ENCODE data around the gene EFNA2.

The EFNA2 gene

DNA sequence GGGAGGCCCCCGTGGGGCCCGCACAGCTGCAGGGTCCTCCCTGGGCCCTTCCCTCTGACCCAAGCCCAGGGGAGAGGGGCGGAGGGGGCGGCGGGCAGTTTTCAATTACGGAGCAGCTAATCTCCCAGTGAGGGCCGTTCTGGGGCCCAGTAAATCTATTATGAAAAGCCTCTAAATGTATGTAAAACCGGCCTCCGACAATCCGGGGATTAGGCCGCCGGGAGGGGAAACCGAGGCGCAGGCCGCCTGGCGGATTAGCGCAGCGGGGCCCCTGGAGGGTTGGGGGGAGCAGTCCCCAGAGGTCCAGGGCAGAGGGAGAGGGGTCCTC lies 25.1 kb downstream of the EFNA2 start:
- DNase-seq (ENCODE audit: extremely low read depth, insufficient read length): no peak
- TF ChIP-seq, protein P1, sequence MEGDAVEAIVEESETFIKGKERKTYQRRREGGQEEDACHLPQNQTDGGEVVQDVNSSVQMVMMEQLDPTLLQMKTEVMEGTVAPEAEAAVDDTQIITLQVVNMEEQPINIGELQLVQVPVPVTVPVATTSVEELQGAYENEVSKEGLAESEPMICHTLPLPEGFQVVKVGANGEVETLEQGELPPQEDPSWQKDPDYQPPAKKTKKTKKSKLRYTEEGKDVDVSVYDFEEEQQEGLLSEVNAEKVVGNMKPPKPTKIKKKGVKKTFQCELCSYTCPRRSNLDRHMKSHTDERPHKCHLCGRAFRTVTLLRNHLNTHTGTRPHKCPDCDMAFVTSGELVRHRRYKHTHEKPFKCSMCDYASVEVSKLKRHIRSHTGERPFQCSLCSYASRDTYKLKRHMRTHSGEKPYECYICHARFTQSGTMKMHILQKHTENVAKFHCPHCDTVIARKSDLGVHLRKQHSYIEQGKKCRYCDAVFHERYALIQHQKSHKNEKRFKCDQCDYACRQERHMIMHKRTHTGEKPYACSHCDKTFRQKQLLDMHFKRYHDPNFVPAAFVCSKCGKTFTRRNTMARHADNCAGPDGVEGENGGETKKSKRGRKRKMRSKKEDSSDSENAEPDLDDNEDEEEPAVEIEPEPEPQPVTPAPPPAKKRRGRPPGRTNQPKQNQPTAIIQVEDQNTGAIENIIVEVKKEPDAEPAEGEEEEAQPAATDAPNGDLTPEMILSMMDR (IDR thresholded peaks at IDR 0.05; ENCODE audit: insufficient read depth, low read length, poor library complexity, severe bottlenecking): no peak
- Histone ChIP-seq H3K4me3 (replicated peaks; ENCODE audit: low read depth, low read length) (no peak overlapping the region), H3K36me3 (ENCODE audit: control insufficient read depth, insufficient read depth, low read length) (no peaks in the 10 kb centered on the region), H3K27me3 (replicated peaks; ENCODE audit: control insufficient read depth, insufficient read depth, low read length) (no peaks in the 10 kb centered on the region; the same call in 1 of the 2 replicates)

DNA sequence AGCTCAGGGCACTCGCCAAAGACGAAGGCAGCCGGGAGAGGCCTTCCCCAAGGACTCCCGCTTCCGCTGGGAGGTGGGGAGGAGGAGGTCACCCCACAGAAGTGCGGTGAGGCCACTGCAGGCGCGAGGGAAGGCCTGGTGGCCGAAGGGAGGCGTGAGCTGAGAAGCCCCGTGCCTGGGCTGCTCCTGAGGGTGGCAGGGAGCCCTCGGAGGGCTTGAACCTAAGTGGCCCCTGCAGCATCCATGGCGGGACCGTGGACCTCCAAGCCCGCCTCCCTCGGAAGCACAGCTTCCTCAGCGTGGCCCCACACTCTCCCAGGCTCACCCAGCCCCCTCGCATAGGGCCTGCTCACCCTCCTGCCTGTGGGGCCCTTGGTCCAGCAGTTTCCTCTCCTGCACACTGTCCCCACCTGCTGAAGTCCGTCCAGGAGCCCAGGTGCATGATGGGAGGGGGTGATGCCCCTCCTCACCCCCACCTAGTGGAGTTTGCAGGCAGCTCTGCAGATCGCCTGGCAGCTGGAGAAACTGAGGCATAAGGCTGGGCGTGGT lies 25.9 kb downstream of the EFNA2 start:
- Histone ChIP-seq H3K36me3 (ENCODE audit: control insufficient read depth, insufficient read depth, low read length) (no peaks in the 10 kb centered on the region), H3K27me3 (replicated peaks; ENCODE audit: control insufficient read depth, insufficient read depth, low read length) (no peaks in the 10 kb centered on the region; the same call in 1 of the 2 replicates), H3K4me3 (replicated peaks; ENCODE audit: low read depth, low read length) (no peak overlapping the region)
- DNase-seq (ENCODE audit: extremely low read depth, insufficient read length): peak; percentile 7
- TF ChIP-seq, protein P1 (IDR thresholded peaks at IDR 0.05; ENCODE audit: insufficient read depth, low read length, poor library complexity, severe bottlenecking): no peak

DNA sequence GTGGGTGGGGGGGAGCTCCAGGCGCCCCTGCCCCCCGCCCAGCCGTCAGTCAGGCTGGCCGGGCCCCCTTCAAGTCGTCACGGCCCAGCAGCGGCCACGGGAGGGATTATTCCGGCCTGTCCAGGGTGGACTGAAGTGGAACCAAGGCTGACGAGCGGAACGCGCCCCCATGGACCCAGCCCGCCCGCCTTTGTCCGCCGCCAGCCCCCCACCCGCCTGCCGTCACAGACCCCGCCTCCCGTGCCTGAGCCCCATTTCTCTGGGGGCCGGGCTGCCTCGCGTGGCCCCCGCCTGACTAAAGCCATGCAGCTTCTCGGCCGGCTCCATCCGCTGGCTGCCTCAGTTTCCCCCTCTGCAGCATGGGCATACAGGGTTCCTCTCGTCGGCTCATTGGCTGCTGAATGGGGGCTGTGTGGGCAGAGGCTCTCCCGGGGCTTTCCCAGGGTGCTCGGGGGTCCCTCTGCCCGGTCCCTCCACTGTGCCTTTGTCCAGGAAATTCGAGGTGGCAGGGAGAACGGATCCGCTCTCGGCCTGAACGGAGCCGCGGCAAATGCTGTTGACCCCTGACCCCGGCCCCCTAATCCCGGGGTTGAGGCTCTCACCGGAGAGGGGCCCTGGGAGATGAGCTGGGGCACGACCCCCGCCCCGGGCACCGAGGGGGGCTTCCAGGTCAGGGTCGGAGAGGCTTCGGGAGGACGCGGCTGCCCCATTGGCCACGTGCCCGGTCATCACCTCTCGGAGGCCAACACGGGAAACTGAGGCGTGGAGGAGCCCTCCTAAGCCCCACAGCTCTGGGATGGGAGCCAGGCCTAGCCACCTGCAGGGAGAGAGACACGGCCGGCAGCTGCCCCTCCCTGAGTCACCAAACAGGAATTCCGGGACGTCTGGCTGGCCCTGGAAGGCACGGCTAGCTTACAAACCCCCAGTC lies 27.4 kb downstream of the EFNA2 start:
- DNase-seq (ENCODE audit: extremely low read depth, insufficient read length): peak; percentile 1
- TF ChIP-seq, protein P1 (IDR thresholded peaks at IDR 0.05; ENCODE audit: insufficient read depth, low read length, poor library complexity, severe bottlenecking): no peak
- peaks cover 1% of the 10 kb centered on the region; the same call in 1 of the 2 replicates for H3K27me3 ChIP-seq (replicated peaks; ENCODE audit: control insufficient read depth, insufficient read depth, low read length)
- no peak overlapping the region for H3K4me3 ChIP-seq (replicated peaks; ENCODE audit: low read depth, low read length)
- H3K36me3 ChIP-seq (ENCODE audit: control insufficient read depth, insufficient read depth, low read length): no peaks in the 10 kb centered on the region

DNA sequence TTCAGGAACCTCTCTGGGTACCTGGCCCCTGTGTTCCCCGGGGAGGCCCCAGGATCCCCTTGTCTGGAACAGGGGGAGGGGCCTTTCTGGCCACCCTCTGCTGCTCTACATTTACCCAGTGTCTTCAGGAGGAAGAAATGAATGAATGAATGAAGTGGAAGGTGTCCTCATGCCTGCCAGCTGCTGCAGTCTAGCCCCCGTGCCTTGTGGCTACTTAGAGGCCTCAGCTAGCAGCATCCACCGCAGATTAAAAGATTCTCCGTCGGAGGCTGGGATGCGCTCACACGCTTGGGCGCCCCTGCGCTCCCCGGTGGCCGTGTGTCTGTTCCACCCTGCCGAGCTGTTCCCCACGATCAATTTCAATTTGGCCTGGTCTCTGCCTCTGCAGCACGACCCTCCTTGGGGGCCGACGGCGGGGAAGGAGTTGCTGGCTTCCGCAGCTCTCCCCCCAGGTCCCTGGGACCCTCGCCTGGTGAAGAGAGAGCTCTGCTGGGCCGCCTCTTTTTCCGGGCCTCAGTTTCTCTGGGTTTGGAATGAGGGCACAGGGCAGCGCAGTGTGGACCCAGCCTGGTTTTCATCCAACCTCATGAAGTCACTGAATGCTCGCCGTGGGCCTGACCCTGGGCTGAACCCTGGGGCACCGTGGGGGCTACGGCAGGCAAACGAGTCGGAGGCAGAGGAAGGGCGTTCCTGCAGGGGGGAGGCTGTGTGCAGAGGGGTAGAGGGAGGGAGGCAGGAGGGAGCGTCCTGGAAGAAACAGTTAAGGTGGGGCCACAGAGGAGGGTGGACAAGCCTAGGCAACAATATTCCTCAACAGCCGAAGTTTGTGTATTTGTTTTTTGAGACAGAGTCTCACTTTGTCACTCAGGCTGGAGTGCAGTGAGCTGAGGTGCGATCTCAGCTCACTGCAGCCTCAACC lies 28.3 kb downstream of the EFNA2 start:
- Histone ChIP-seq H3K36me3 (ENCODE audit: control insufficient read depth, insufficient read depth, low read length) (no peaks in the 10 kb centered on the region), H3K4me3 (replicated peaks; ENCODE audit: low read depth, low read length) (no peak overlapping the region), H3K27me3 (replicated peaks; ENCODE audit: control insufficient read depth, insufficient read depth, low read length) (peaks cover 1% of the 10 kb centered on the region; the same call in 1 of the 2 replicates)
- peak; percentile 1 for DNase-seq (ENCODE audit: extremely low read depth, insufficient read length)
- TF ChIP-seq, protein P1 (IDR thresholded peaks at IDR 0.05; ENCODE audit: insufficient read depth, low read length, poor library complexity, severe bottlenecking): no peak

DNA sequence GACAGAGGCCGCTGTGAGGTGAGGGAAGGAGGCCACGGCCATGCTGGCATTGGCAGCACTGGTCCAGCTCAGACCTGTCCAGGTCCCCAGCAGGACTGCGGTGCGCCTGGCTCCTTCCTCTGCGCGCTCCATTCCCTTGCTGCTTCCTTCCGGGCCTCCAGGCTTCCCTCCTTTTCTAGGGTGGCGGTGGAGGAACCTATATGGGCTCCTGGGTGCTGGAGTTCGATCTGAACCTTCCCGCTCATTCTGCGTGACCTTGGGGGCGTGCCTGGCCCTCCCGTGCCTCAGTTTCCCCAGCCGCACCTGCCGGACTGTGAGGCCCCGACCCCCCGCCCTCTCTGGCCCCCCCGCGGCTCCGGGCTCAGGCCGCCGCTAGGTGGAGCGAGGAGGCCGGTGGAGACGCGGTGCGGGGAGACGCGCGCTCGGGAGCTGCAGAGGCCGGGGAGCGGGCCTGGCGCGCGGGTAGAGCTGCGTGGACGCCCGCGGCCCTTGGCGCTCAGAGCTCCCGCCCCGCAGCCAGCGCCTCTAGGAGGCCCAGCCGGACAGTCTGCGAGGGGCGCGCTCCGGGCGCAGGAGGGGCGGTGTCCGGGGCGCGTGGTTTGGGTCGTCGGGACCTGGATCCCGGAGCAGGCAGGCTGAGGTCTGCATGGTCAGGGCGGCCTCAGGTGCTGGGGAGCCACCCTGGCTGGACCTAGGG lies 29.9 kb downstream of the EFNA2 start:
- Histone ChIP-seq H3K4me3 (replicated peaks; ENCODE audit: low read depth, low read length) (no peak overlapping the region), H3K36me3 (ENCODE audit: control insufficient read depth, insufficient read depth, low read length) (no peaks in the 10 kb centered on the region), H3K27me3 (replicated peaks; ENCODE audit: control insufficient read depth, insufficient read depth, low read length) (peaks cover 1% of the 10 kb centered on the region; the same call in 1 of the 2 replicates)
- TF ChIP-seq, protein P1 (IDR thresholded peaks at IDR 0.05; ENCODE audit: insufficient read depth, low read length, poor library complexity, severe bottlenecking): peak; percentile 58
- peak; percentile 45 for DNase-seq (ENCODE audit: extremely low read depth, insufficient read length)
